Measurements from ENCODE around the gene SLC12A2.

DNA sequence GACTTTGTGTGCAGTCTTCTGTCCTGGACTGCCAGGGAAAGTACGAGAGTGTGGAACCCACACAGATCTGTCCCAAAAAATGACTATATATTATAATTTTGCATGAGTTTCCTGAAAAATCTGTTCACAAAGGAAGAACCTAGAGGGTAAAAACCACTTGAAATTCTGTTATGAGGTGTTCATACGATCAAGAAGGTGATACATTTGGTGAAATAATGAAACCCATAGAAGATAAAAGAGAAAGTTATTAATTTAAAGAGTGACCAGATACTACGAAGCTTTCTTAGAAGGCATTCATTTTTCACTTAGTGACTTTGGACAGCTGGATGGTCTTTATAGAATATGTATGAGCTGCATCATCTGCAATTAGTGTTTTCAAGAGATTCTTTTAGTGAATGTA is 32.9 kb downstream of the SLC12A2 start:
- TF ChIP-seq, protein P1, sequence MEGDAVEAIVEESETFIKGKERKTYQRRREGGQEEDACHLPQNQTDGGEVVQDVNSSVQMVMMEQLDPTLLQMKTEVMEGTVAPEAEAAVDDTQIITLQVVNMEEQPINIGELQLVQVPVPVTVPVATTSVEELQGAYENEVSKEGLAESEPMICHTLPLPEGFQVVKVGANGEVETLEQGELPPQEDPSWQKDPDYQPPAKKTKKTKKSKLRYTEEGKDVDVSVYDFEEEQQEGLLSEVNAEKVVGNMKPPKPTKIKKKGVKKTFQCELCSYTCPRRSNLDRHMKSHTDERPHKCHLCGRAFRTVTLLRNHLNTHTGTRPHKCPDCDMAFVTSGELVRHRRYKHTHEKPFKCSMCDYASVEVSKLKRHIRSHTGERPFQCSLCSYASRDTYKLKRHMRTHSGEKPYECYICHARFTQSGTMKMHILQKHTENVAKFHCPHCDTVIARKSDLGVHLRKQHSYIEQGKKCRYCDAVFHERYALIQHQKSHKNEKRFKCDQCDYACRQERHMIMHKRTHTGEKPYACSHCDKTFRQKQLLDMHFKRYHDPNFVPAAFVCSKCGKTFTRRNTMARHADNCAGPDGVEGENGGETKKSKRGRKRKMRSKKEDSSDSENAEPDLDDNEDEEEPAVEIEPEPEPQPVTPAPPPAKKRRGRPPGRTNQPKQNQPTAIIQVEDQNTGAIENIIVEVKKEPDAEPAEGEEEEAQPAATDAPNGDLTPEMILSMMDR (IDR thresholded peaks at IDR 0.05) = no peak
- TF ChIP-seq POLR2AphosphoS5 (IDR thresholded peaks at IDR 0.05; ENCODE audit: low read depth, low read length) = no peak
- TF ChIP-seq TCF7L2 (IDR thresholded peaks at IDR 0.05; ENCODE audit: low read depth, low read length) = no peak
- TF ChIP-seq, protein P2, sequence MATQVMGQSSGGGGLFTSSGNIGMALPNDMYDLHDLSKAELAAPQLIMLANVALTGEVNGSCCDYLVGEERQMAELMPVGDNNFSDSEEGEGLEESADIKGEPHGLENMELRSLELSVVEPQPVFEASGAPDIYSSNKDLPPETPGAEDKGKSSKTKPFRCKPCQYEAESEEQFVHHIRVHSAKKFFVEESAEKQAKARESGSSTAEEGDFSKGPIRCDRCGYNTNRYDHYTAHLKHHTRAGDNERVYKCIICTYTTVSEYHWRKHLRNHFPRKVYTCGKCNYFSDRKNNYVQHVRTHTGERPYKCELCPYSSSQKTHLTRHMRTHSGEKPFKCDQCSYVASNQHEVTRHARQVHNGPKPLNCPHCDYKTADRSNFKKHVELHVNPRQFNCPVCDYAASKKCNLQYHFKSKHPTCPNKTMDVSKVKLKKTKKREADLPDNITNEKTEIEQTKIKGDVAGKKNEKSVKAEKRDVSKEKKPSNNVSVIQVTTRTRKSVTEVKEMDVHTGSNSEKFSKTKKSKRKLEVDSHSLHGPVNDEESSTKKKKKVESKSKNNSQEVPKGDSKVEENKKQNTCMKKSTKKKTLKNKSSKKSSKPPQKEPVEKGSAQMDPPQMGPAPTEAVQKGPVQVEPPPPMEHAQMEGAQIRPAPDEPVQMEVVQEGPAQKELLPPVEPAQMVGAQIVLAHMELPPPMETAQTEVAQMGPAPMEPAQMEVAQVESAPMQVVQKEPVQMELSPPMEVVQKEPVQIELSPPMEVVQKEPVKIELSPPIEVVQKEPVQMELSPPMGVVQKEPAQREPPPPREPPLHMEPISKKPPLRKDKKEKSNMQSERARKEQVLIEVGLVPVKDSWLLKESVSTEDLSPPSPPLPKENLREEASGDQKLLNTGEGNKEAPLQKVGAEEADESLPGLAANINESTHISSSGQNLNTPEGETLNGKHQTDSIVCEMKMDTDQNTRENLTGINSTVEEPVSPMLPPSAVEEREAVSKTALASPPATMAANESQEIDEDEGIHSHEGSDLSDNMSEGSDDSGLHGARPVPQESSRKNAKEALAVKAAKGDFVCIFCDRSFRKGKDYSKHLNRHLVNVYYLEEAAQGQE (IDR thresholded peaks at IDR 0.05; ENCODE audit: insufficient read depth in 1 of 2, low read depth in 2 of 2, low read length in 1 of 2) = no peak

All from Panc1 (cell line).